ENCODE data around the gene GPLD1.
"Not testable (repeated sequence)": the region's sequence is repeated elsewhere in the genome, so short reads cannot be mapped to it uniquely, and the experiment has no call there.

GPLD1 gene

GRCh38 chr6:24414531-24414930 is 74.8 kb downstream of the GPLD1 start:
- DNase-seq (ENCODE audit: low spot score) = not testable (repeated sequence)

GRCh38 chr6:24412294-24412693 is 77.1 kb downstream of the GPLD1 start:
- DNase-seq (ENCODE audit: low spot score) = no peak

GRCh38 chr6:24410622-24411021 is 78.8 kb downstream of the GPLD1 start:
- DNase-seq (ENCODE audit: low spot score) = no peak

- DNase-seq (ENCODE audit: low spot score) = no peak
Observed at GRCh38 chr6:24408719-24409410, 80.5 kb downstream of the GPLD1 start.

- no peak for DNase-seq (ENCODE audit: low spot score)
Observed at GRCh38 chr6:24405262-24405661, 84.1 kb downstream of the GPLD1 start.

- DNase-seq (ENCODE audit: low spot score) = no peak
Observed at GRCh38 chr6:24403501-24403824, 85.9 kb downstream of the GPLD1 start.

GRCh38 chr6:24402697-24403500 is 86.5 kb downstream of the GPLD1 start, which contains the start of gene MRS2:
MRS2 (plus strand) TSS chr6:24402936; CDS start chr6:24403047, 111 bp downstream.
- DNase-seq (ENCODE audit: low spot score) = peak; percentile 58

- no peak for DNase-seq (ENCODE audit: low spot score)
Observed at GRCh38 chr6:24401458-24401857, 87.9 kb downstream of the GPLD1 start.

- DNase-seq (ENCODE audit: low spot score) = not testable (repeated sequence)
Observed at GRCh38 chr6:24400045-24401039, 89.0 kb downstream of the GPLD1 start.

GRCh38 chr6:24397631-24398030 is 91.7 kb downstream of the GPLD1 start:
- DNase-seq (ENCODE audit: low spot score) = no peak

- DNase-seq (ENCODE audit: low spot score) = no peak
Observed at GRCh38 chr6:24396824-24397223, 92.6 kb downstream of the GPLD1 start.

- no peak for DNase-seq (ENCODE audit: low spot score)
Observed at GRCh38 chr6:24394780-24395437, 94.5 kb downstream of the GPLD1 start.

- DNase-seq (ENCODE audit: low spot score) = no peak
Observed at GRCh38 chr6:24394061-24394779, 95.2 kb downstream of the GPLD1 start.

GRCh38 chr6:24391756-24392405 is 97.5 kb downstream of the GPLD1 start:
- no peak for DNase-seq (ENCODE audit: low spot score)

GRCh38 chr6:24391208-24391607 is 98.2 kb downstream of the GPLD1 start:
- no peak for DNase-seq (ENCODE audit: low spot score)

- DNase-seq (ENCODE audit: low spot score) = no peak
Observed at GRCh38 chr6:24387818-24388217, 101.6 kb downstream of the GPLD1 start.

GRCh38 chr6:24385536-24386269 is 103.7 kb downstream of the GPLD1 start:
- no peak for DNase-seq (ENCODE audit: low spot score)

GRCh38 chr6:24384369-24385130 is 104.8 kb downstream of the GPLD1 start:
- DNase-seq (ENCODE audit: low spot score) = not testable (repeated sequence)

GRCh38 chr6:24382891-24383494 is 106.4 kb downstream of the GPLD1 start:
- not testable (repeated sequence) for DNase-seq (ENCODE audit: low spot score)

Measured in HuH-7.5 (cell line).